HG03064 (cell line): ENCODE results near the gene PAN2.
"Not testable (repeated sequence)": the region's sequence is repeated elsewhere in the genome, so short reads cannot be mapped to it uniquely, and the experiment has no call there.

Source experiments
- ATAC-seq: cut with Tn5 transposase; IDR thresholded peaks from one replicate; pipeline ENCODE4 v1.9.1; 2021; ENCODE audit warnings: low read depth; ENCODE audit not compliant: unreplicated experiment

The PAN2 gene

GRCh38 chr12:56342290-56342689 is 8.5 kb upstream of the PAN2 start:
- not testable (repeated sequence) for ATAC-seq

DNA sequence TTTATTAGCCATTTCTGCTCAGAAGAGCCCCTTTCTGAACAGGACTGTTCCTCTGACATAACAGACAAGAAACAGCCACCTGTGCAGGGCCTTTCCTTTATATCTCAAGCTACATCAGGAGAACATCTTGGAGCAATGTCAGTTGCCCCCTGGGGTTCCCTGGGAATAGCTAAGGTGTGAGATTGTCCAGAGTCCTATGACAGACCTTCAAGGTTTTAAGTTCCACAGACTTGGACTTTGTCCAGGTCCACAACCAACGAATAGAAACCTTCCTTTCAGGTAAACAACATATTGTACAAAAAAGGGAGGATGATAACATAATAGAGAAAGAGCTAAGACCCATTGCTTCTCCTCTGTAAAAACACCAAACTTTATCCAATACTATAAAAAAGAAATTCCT is 7.8 kb upstream of the PAN2 start:
- no peak for ATAC-seq

GRCh38 chr12:56339158-56339422 is 5.3 kb upstream of the PAN2 start:
- no peak for ATAC-seq

- no peak for ATAC-seq
Measured at GRCh38 chr12:56338308-56339157, 4.7 kb upstream of the PAN2 start, which contains the start of gene IL23A. IL23A (plus strand) TSS chr12:56338884; CDS start chr12:56339045, 161 bp downstream.

DNA sequence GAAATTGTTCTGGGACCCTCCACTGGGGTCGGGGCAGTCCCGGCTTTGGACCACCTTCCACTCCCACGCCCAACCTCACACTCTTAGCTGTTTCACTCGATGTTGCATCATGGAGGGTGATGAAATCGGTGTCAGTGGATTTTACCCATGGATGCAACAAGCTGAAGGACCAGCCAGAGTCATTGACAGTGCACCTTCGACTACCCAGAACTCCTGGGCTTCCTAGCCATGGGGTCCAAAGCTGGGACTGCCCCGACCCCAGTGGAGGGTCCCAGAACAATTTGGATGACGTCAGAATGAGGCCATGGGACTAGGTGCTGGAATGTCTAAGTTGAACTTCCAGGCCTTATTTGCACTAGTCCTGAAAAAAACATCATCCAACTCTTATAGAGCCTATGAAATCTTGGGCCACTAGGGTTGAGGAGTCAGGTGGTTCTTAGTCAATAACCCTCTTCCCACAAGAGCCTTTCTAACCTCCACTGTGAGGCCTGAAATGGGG is 4.0 kb upstream of the PAN2 start:
- ATAC-seq: no peak

GRCh38 chr12:56336361-56337167 is 2.8 kb upstream of the PAN2 start:
- ATAC-seq: no peak

- not testable (repeated sequence) for ATAC-seq
Measured at GRCh38 chr12:56335527-56335926, 1.7 kb upstream of the PAN2 start.

- no peak for ATAC-seq
Measured at GRCh38 chr12:56334490-56334793, 642 bp upstream of the PAN2 start.

GRCh38 chr12:56333197-56333678 is 562 bp downstream of the PAN2 start:
- no peak for ATAC-seq

GRCh38 chr12:56332512-56333196 is 1.1 kb downstream of the PAN2 start:
- ATAC-seq: no peak

DNA sequence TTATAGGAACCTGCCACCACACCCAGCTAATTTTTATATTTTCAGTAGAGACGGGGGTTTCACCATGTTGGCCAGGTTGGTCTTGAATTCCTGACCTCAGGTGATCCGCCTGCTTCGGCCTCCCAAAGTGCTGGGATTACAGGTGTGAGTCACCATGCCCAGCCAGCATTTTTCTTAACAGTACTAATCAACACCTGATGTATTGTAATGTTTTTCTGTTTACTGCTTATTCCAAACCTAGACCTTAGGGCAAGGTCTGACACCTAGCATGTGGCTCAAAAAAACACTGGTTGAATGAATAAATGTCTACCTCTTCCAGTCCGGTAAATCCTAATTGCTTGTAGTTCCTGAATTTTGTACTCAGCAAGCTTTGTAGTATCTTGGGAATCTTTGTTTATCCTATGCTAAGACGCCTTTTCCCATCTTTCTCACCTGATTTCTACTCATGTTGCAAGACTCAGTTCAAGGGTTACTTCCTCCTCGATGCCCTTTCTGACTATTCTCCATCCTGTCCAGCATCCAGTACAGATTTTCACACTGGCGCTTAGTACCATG is 2.8 kb downstream of the PAN2 start:
- no peak for ATAC-seq

GRCh38 chr12:56326533-56326932 is 7.3 kb downstream of the PAN2 start:
- ATAC-seq: no peak

GRCh38 chr12:56326126-56326525 is 7.7 kb downstream of the PAN2 start:
- no peak for ATAC-seq

- no peak for ATAC-seq
Measured at GRCh38 chr12:56324206-56324605, 9.6 kb downstream of the PAN2 start.

DNA sequence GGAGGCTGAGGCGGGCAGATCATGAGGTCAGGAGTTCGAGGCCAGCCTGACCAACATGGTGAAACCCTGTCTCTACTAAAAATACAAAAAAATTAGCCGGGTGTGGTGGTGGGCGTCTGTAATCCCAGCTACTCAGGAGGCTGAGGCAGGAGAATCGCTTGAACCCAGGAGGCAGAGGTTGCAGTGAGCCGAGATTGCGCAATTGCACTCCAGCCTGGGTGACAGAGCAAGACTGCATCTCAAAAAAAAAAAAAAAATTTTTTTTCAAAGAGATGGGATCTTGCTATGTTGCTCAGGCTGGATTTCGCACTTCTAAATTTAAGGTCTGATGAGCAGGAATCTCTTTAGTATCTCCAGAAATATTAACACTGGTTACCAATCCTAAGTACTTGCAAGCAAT is 12.2 kb downstream of the PAN2 start:
- ATAC-seq: not testable (repeated sequence)

DNA sequence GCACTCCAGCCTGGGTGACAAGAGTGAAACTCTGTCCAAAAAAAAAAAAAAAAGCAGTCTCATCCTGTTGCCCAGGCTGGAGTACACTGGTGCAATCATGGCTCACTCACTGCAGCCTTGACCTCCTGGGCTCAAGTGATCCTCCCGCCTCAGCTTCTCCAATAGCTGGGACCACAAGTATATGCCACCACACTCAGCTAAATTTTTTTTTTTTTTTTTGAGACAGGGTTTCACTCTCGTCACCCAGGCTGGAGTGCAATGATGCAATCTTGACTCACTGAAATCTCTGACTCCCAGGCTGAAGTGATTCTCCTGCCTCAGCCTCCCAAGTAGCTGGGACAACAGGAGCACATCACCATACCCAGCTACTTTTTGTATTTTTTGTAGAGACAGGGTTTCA is 12.8 kb downstream of the PAN2 start:
- ATAC-seq: no peak

- no peak for ATAC-seq
Measured at GRCh38 chr12:56317675-56318074, 16.1 kb downstream of the PAN2 start.

GRCh38 chr12:56315622-56316473 is 18.0 kb downstream of the PAN2 start, which contains the start of gene CNPY2:
CNPY2 (minus strand) TSS chr12:56315988; CDS start chr12:56315217, 771 bp downstream.
- peak; percentile 87 for ATAC-seq

DNA sequence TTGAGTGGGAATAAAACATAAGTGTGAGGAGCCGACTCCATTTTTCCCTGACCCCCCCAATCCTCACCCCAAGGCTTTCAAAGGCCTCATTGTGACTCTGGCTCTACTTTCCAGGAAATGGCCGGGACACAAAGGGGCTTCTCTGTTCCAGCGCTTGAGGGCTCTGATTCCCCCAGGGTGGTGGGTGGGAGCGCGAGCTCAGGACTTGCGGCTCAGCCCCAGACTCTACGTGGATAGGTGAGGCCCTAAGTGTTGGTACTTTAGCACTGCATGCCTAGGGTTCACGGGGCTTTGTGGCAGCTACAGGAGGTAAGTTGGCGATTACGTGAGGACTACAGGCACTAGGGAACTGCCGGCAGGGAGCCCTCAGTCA is 18.6 kb downstream of the PAN2 start:
- ATAC-seq: no peak

- ATAC-seq: no peak
Measured at GRCh38 chr12:56311003-56311402, 22.8 kb downstream of the PAN2 start.
